ENCODE results near the gene CEP112. TPM values are rescaled to one million over a fixed set of nuclear protein-coding genes. Genes with fewer than 3 reads are reported as not detected.

The CEP112 gene
- total and polyA plus RNA-seq, 7 experiments from 2014 or later, result 0.08 to 2.5 (median 0.66) TPM; not detected in 1

DNA sequence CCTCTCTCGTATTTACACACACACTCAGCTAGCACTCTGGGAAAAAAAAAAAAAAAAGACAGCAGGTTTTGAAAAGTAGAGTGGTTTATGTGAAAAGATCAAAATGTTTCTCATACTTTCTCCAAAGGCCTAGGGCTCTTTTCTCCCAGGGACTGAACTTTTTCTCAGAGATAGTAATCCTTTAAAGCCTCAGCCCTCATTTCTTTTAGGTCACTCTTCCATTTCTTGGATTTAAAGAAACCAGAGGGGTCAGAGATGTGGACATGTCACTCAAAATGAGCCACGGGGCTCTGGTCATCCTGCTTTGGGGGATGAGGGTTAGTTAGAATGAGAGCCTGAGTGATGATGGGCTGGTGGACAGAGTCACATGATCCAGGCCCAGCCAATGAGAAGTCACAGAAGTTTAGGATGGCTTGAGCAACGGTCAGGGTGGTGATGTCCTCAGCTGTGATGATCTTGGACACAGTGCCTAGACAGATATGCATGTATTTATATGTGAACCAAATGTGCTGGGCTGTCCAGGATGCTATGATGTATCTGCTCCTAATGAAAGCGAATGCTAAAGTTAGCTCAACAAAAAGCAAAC is 596.8 kb downstream of the CEP112 start:
- no peaks in the 10 kb centered on the region for H3K27me3 ChIP-seq (ENCODE audit: control insufficient read depth in 2 of 2, insufficient read depth in 2 of 2, low read length in 2 of 2)
- no peaks in the 10 kb centered on the region for H3K9me3 Mint-ChIP-seq
- H3K4me1 ChIP-seq (ENCODE audit: control insufficient read depth in 2 of 2, insufficient read depth in 2 of 2, low read length in 2 of 2), result peaks cover 0 to 22% of the 10 kb centered on the region in 2 donors
- no peak overlapping the region for H3K27ac ChIP-seq (ENCODE audit: low read depth, low read length)
- no peaks in the 10 kb centered on the region for H3K9me3 ChIP-seq (ENCODE audit: control insufficient read depth in 2 of 3, low read length in 3 of 3)
- peak overlapping the region in 4 of 9 donors; percentile 22 to 61 (median 48) for H3K27ac Mint-ChIP-seq
- H3K4me1 Mint-ChIP-seq, result peaks cover 12 to 48% (median 30%) of the 10 kb centered on the region in 7 donors
- intact Hi-C loops (cut with micrococcal nuclease), result loop anchor here in 1 of 2 donors (2.0 kb wide), 1 partner anchor 38 kb away; no protein-coding TSS in a partner anchor
- CTCF ChIA-PET, result no interaction called here
- H3K36me3 Mint-ChIP-seq, result no peaks in the 10 kb centered on the region
- peak overlapping the region in 9 of 10 donors; percentile 34 to 91 (median 85) for H3K4me3 Mint-ChIP-seq
- H3K27me3 Mint-ChIP-seq, result peaks cover 0 to 10% (median 0%) of the 10 kb centered on the region in 5 donors
- DNase-seq, result no peak
- no peak for ATAC-seq
- POLR2A ChIA-PET, result interaction anchor here (1.2 to 1.4 kb wide), 2 partner anchors 11 to 36 kb away, joined by 3 to 10 read pairs; no protein-coding TSS in a partner anchor
- peak overlapping the region; percentile 27 for H3K4me3 ChIP-seq (ENCODE audit: low read length)
- no peaks in the 10 kb centered on the region for H3K36me3 ChIP-seq (ENCODE audit: control insufficient read depth in 2 of 3, insufficient read depth in 3 of 3, low read length in 3 of 3)

DNA sequence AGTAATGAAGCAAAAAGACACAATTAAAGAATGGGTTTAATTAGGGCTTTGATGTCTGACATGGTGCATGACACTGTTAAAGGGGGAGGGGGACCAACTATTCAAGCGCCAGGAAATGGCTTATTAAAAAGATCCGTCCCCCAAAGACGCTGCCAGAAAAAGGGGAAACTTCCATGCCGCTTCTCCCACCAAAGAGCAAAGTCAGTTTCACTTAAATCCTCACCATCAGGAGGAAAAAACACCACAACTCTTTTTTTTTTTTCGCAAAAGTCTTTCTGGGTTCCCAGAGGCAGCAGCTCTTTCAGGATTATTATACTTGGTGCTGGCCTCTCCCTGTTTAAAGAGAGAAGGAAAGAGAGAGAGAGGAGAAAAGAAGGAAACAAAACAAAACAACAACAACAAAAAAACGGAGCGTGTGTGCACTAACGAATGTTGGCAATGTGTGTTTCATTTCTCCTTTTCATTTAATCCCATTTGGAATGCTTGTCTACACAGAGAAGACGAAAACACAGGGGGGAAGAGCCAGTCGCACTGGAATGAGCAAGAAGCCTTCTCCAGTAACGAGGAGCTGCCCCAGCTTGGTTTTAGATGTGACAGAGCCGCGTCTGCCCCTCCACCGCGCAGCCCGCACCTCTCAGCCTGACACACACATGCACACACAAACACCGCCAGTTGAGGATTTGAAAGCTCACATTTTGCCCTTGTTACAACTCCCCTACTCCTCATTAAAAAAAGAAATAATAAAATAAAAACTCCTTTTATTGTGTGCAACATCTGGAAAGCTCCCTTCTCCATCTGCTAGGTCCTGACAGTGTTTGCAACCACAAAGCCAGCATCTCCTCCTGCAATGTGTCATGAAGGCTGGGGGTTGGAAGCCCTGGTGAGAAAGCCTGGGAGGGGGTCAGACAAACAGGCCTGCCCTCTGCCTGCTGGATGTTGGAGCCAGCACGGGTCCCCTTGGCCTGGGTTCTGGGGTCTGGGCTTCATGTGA is 597.8 kb downstream of the CEP112 start:
- Histone ChIP-seq H3K9me3 (ENCODE audit: control insufficient read depth in 2 of 3, low read length in 3 of 3) (no peaks in the 10 kb centered on the region), H3K4me3 (ENCODE audit: low read length) (peak overlapping the region; percentile 27), H3K27ac (ENCODE audit: low read depth, low read length) (no peak overlapping the region), H3K4me1 (ENCODE audit: control insufficient read depth in 2 of 2, insufficient read depth in 2 of 2, low read length in 2 of 2) (peaks cover 0 to 22% of the 10 kb centered on the region in 2 donors), H3K27me3 (ENCODE audit: control insufficient read depth in 2 of 2, insufficient read depth in 2 of 2, low read length in 2 of 2) (no peaks in the 10 kb centered on the region), H3K36me3 (ENCODE audit: control insufficient read depth in 2 of 3, insufficient read depth in 3 of 3, low read length in 3 of 3) (no peaks in the 10 kb centered on the region)
- DNase-seq, result peak in 3 of 9 donors; percentile 19 to 26 (median 23)
- ChIA-PET POLR2A (interaction anchor here (0.9 to 1.4 kb wide), 3 partner anchors 10 to 86 kb away, joined by 3 to 10 read pairs (median 3); no protein-coding TSS in a partner anchor), CTCF (no interaction called here)
- peaks cover 12 to 51% (median 30%) of the 10 kb centered on the region in 7 donors for H3K4me1 Mint-ChIP-seq
- peak overlapping the region; percentile 78 to 91 (median 86) for H3K4me3 Mint-ChIP-seq
- intact Hi-C loops (cut with micrococcal nuclease), result loop anchor here in 1 of 2 donors (2.0 kb wide), 1 partner anchor 37 kb away; no protein-coding TSS in a partner anchor
- H3K27ac Mint-ChIP-seq, result peak overlapping the region in 7 of 9 donors; percentile 25 to 76 (median 57)
- peaks cover 0 to 10% (median 0%) of the 10 kb centered on the region in 5 donors for H3K27me3 Mint-ChIP-seq
- H3K9me3 Mint-ChIP-seq, result no peaks in the 10 kb centered on the region
- H3K36me3 Mint-ChIP-seq, result no peaks in the 10 kb centered on the region
- peak; percentile 44 for ATAC-seq

DNA sequence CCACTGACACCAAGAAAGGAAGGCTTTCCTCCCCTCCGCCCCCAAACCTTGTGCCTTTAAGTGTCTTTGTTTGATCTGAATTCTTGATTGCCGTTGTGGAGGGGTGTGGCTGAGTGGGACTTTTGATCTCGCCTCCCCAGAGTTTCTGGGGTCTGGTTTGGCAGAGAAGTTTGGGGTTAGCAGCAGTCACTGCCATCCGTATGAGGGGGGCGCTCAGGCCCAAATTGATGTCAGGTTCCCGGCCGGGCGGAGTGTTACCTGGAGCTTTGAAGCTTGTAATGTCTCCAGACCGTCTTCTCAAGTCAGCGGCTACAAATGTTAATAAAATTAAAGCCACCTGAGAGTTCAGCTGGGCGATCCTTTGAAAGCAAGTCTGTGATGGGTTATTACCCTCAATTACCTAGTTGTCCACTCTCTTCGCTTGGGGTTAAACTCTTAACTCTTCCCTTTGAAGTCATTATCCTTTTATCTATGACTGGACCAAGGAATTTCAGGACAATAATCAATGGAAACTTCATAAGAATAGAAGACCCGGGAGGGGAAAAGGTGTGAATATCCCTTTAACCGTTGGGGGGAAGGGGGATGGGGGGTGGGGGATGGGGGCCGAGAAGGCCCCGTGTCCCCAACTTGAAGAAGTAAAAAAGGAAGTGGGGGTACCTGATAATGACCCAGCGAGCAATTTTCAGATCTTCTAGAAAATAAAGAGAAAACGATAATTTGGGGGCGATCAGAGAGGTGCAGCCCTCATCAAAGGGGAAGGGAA is 598.7 kb downstream of the CEP112 start:
- Mint-ChIP-seq H3K9me3 (no peaks in the 10 kb centered on the region), H3K27me3 (peaks cover 0 to 5% (median 0%) of the 10 kb centered on the region in 5 donors), H3K36me3 (no peaks in the 10 kb centered on the region), H3K4me1 (peaks cover 12 to 60% (median 38%) of the 10 kb centered on the region in 7 donors), H3K27ac (peak overlapping the region in 5 of 9 donors; percentile 25 to 76 (median 40)), H3K4me3 (peak overlapping the region; percentile 78 to 91 (median 86))
- Histone ChIP-seq H3K27me3 (ENCODE audit: control insufficient read depth in 2 of 2, insufficient read depth in 2 of 2, low read length in 2 of 2) (no peaks in the 10 kb centered on the region), H3K36me3 (ENCODE audit: control insufficient read depth in 2 of 3, insufficient read depth in 3 of 3, low read length in 3 of 3) (no peaks in the 10 kb centered on the region), H3K4me1 (ENCODE audit: control insufficient read depth in 2 of 2, insufficient read depth in 2 of 2, low read length in 2 of 2) (peaks cover 0 to 25% of the 10 kb centered on the region in 2 donors), H3K9me3 (ENCODE audit: control insufficient read depth in 2 of 3, low read length in 3 of 3) (no peaks in the 10 kb centered on the region), H3K4me3 (ENCODE audit: low read length) (peak overlapping the region; percentile 9), H3K27ac (ENCODE audit: low read depth, low read length) (no peak overlapping the region)
- no peak for ATAC-seq
- POLR2A ChIA-PET, result interaction anchor here (0.9 kb wide), 1 partner anchor 85 kb away, joined by 3 read pairs; no protein-coding TSS in a partner anchor
- intact Hi-C loops (cut with micrococcal nuclease), result no loop called here
- CTCF ChIA-PET, result no interaction called here
- DNase-seq, result peak in 1 of 9 donors; percentile 25

DNA sequence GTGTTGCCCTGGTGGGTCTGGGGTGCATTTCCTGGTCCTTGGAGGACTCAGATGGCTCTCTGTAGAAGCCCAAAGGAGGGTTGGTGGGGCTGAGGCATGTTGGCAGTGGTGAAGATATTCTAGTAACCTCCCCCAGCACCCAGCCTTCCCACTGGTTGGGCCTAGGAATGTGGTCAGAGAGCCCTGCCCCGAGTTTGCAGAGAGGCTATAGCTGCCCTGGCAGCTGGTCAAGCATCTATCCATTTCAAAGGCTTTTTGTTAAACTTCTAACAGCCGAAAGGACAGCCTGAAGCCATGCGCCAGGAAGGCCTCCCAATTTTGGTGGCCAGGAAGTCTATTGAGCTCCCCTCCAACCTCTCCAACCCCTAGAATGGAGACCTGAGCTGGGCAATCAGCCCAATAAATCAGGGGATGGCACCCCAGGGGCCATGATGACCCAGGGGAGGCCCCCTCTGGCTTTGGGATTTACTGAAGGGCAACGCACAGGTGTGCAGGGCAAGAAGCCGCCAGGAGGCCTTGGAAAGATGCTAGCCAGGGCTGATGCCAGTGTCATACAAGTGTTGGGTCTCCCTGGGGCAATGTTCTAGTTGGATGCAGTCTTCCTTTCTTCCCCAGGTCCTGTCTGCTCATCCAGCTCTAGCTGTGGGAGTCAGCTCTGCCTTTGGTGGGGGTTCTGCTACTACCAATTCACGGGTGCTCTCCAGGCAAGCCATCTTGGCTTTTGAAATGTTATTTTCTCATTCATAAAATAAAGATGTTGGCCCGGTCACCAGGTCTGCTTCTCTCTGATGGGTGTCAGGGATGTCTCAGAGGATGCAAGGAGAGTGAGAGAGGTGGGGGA is 599.6 kb downstream of the CEP112 start:
- peak overlapping the region in 7 of 10 donors; percentile 7 to 91 (median 86) for H3K4me3 Mint-ChIP-seq
- Histone ChIP-seq H3K4me3 (ENCODE audit: low read length) (no peak overlapping the region), H3K27me3 (ENCODE audit: control insufficient read depth in 2 of 2, insufficient read depth in 2 of 2, low read length in 2 of 2) (no peaks in the 10 kb centered on the region), H3K4me1 (ENCODE audit: control insufficient read depth in 2 of 2, insufficient read depth in 2 of 2, low read length in 2 of 2) (peaks cover 0 to 34% of the 10 kb centered on the region in 2 donors), H3K36me3 (ENCODE audit: control insufficient read depth in 2 of 3, insufficient read depth in 3 of 3, low read length in 3 of 3) (no peaks in the 10 kb centered on the region), H3K27ac (ENCODE audit: low read depth, low read length) (no peak overlapping the region), H3K9me3 (ENCODE audit: control insufficient read depth in 2 of 3, low read length in 3 of 3) (no peaks in the 10 kb centered on the region)
- ATAC-seq, result no peak
- peak overlapping the region in 3 of 9 donors; percentile 5 to 68 (median 17) for H3K27ac Mint-ChIP-seq
- H3K36me3 Mint-ChIP-seq, result no peaks in the 10 kb centered on the region
- CTCF ChIA-PET, result interaction anchor here (0.7 kb wide), 1 partner anchor 324 kb away, joined by 4 read pairs; no protein-coding TSS in a partner anchor
- H3K9me3 Mint-ChIP-seq, result no peaks in the 10 kb centered on the region
- POLR2A ChIA-PET, result interaction anchor here (0.6 to 0.9 kb wide), 2 partner anchors 84 to 158 kb away, joined by 3 to 4 read pairs; no protein-coding TSS in a partner anchor
- no peak for DNase-seq
- H3K4me1 Mint-ChIP-seq, result peaks cover 12 to 67% (median 48%) of the 10 kb centered on the region in 7 donors
- intact Hi-C loops (cut with micrococcal nuclease), result no loop called here
- peaks cover 0 to 5% (median 0%) of the 10 kb centered on the region in 5 donors for H3K27me3 Mint-ChIP-seq

DNA sequence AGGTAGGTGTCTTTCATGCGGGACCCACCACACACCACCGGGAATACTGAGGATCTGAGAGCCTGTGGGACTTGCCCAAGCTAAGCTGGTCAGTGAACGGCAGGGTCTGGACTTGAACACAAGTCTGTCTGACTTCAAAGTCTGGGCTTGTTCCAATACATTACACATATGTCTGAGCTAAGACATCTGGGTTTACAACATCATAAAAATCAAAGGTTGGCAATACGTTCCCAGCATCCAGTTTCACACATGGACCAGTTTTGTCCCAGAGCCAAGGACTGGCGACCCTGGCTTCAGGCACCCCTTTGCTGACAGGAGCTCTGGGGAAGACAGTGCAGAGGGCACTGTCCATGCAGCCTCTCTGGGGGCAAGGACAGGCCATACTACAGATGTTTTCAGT is 602.6 kb downstream of the CEP112 start:
- H3K4me3 Mint-ChIP-seq, result no peak overlapping the region
- no peaks in the 10 kb centered on the region for H3K36me3 Mint-ChIP-seq
- CTCF ChIA-PET, result interaction anchor here (0.7 kb wide), 1 partner anchor 501 kb away, joined by 3 read pairs; no protein-coding TSS in a partner anchor
- H3K9me3 Mint-ChIP-seq, result no peaks in the 10 kb centered on the region
- Histone ChIP-seq H3K4me1 (ENCODE audit: control insufficient read depth in 2 of 2, insufficient read depth in 2 of 2, low read length in 2 of 2) (peaks cover 0 to 48% of the 10 kb centered on the region in 2 donors), H3K36me3 (ENCODE audit: control insufficient read depth in 2 of 3, insufficient read depth in 3 of 3, low read length in 3 of 3) (no peaks in the 10 kb centered on the region), H3K27ac (ENCODE audit: low read depth, low read length) (no peak overlapping the region), H3K4me3 (ENCODE audit: low read length) (no peak overlapping the region), H3K9me3 (ENCODE audit: control insufficient read depth in 2 of 3, low read length in 3 of 3) (no peaks in the 10 kb centered on the region), H3K27me3 (ENCODE audit: control insufficient read depth in 2 of 2, insufficient read depth in 2 of 2, low read length in 2 of 2) (no peaks in the 10 kb centered on the region)
- POLR2A ChIA-PET, result no interaction called here
- H3K4me1 Mint-ChIP-seq, result peaks cover 17 to 75% (median 57%) of the 10 kb centered on the region in 7 donors
- intact Hi-C loops (cut with micrococcal nuclease), result no loop called here
- peak overlapping the region in 5 of 9 donors; percentile 41 to 54 (median 51) for H3K27ac Mint-ChIP-seq
- peaks cover 0 to 5% (median 0%) of the 10 kb centered on the region in 5 donors for H3K27me3 Mint-ChIP-seq
- ATAC-seq, result no peak
- no peak for DNase-seq
